Stomach (tissue), 4 donors: Measurements from ENCODE around the gene KLHL42.

Experiments used
- EP300 ChIP-seq: sonication (generic); formaldehyde crosslinking; IDR thresholded peaks from one replicate; pipeline ENCODE4 v1.6.1; 2017; ENCODE audit warnings: antibody characterized with exemption
- POLR2A ChIP-seq, 4 donors: fragments of 450-650 bp; IDR thresholded peaks; one replicate each; pipeline ENCODE4 v1.6.1; 2016; ENCODE audit warnings: antibody characterized with exemption in 4 of 4, control low read depth in 2 of 4, mild to moderate bottlenecking in 1 of 4, moderate library complexity in 1 of 4
- POLR2AphosphoS5 ChIP-seq, 3 donors: sonication (generic); formaldehyde crosslinking; IDR thresholded peaks; one replicate each; pipeline ENCODE4 v1.6.1; 2016; ENCODE audit warnings: antibody characterized with exemption in 3 of 3
- TF ChIP-seq, protein P1 (sequence below), 7 experiments: fragments of 450-650 bp in 4 of 7; fragments of 200-600 bp in 3 of 7; sonication (generic) in 3 of 7; IDR thresholded peaks; one replicate each; pipeline ENCODE4 v1.5.1; 2016 to 2019; ENCODE audit warnings: antibody characterized with exemption in 7 of 7, control low read depth in 2 of 7, mild to moderate bottlenecking in 1 of 7

DNA sequence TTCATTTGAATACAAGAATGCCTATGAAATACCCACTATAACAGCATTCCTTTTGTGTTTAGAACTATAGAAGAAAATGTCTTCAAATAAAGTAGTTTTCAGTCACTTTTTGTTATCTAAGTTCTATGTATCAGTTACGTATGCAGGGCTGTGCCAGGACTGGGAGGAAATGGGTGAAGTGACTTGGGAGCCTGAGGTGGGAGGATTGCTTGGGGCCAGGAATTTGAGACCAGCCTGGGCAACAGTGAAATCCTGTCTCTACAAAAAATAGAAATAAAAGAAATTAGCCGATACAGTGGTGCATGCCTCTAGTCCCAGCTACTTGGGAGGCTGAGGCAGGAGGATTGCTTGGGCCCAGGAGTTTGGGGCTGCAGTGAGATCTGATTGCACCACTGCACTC lies 22.9 kb downstream of the KLHL42 start:
- TF ChIP-seq, protein P1, sequence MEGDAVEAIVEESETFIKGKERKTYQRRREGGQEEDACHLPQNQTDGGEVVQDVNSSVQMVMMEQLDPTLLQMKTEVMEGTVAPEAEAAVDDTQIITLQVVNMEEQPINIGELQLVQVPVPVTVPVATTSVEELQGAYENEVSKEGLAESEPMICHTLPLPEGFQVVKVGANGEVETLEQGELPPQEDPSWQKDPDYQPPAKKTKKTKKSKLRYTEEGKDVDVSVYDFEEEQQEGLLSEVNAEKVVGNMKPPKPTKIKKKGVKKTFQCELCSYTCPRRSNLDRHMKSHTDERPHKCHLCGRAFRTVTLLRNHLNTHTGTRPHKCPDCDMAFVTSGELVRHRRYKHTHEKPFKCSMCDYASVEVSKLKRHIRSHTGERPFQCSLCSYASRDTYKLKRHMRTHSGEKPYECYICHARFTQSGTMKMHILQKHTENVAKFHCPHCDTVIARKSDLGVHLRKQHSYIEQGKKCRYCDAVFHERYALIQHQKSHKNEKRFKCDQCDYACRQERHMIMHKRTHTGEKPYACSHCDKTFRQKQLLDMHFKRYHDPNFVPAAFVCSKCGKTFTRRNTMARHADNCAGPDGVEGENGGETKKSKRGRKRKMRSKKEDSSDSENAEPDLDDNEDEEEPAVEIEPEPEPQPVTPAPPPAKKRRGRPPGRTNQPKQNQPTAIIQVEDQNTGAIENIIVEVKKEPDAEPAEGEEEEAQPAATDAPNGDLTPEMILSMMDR (IDR thresholded peaks at IDR 0.05), result no peak
- TF ChIP-seq POLR2A (IDR thresholded peaks at IDR 0.05) (no peak), EP300 (no peak), POLR2AphosphoS5 (IDR thresholded peaks at IDR 0.05) (no peak)
